CD8-positive, alpha-beta memory T cell (primary cell): ENCODE measurements around the gene DND1. TPM values are rescaled to one million over a fixed set of nuclear protein-coding genes. Genes with fewer than 3 reads are reported as not detected.
"Not testable (repeated sequence)": the region's sequence is repeated elsewhere in the genome, so short reads cannot be mapped to it uniquely, and the experiment has no call there.

ENCODE experiments used
- CTCF ChIA-PET: fragments of 350-600 bp; sonication (Branson Sonifier 250); formaldehyde crosslinking; loops from one replicate; lab custom pipeline; 2021; ENCODE audit warnings: antibody characterized with exemption; lab: Charles Lee
- POLR2A ChIA-PET: fragments of 350-600 bp; sonication (Branson Sonifier 250); formaldehyde crosslinking; loops from one replicate; lab custom pipeline; 2021; ENCODE audit warnings: antibody characterized with exemption; lab: Charles Lee
- DNase-seq, 5 donors: peaks; one replicate each; pipeline versions ENCODE4 v3.0.0 to v3.0.0-alpha.2; 2020 to 2022; ENCODE audit warnings: mixed read lengths in 1 of 5
- H3K27ac ChIP-seq: one replicate; pipeline ENCODE4 v1.7.0; 2013; ENCODE audit warnings: low read depth, mild to moderate bottlenecking, low read length, moderate library complexity
- H3K27me3 ChIP-seq: 2 replicates; pipeline ENCODE4 v1.7.0; 2013; ENCODE audit warnings: low read length, mild to moderate bottlenecking; ENCODE audit not compliant: insufficient read depth, poor library complexity, severe bottlenecking
- H3K36me3 ChIP-seq: 2 replicates; pipeline ENCODE4 v1.7.0; 2013; ENCODE audit warnings: mild to moderate bottlenecking, low read length, moderate library complexity; ENCODE audit not compliant: insufficient read depth
- H3K4me1 ChIP-seq: 2 replicates; pipeline ENCODE4 v1.7.0; 2013; ENCODE audit warnings: mild to moderate bottlenecking, low read length, moderate library complexity; ENCODE audit not compliant: insufficient read depth
- H3K4me3 ChIP-seq: 2 replicates; pipeline ENCODE4 v1.7.0; 2013; ENCODE audit warnings: mild to moderate bottlenecking, low read length
- H3K9me3 ChIP-seq: 2 replicates; pipeline ENCODE4 v1.7.0; 2013; ENCODE audit warnings: mild to moderate bottlenecking, low read length
- H3K27ac Mint-ChIP-seq, 8 donors: one replicate each; pipeline ENCODE4 v1.8.0; 2020 to 2021; ENCODE audit warnings: mixed read lengths in 8 of 8, mild to moderate bottlenecking in 6 of 8, inconsistent platforms in 3 of 8, moderate library complexity in 3 of 8
- H3K27me3 Mint-ChIP-seq, 2 donors: one replicate each; pipeline ENCODE4 v1.8.0; 2020 to 2021; ENCODE audit warnings: mixed read lengths in 2 of 2, mild to moderate bottlenecking in 1 of 2, moderate library complexity in 1 of 2
- H3K36me3 Mint-ChIP-seq, 3 donors: one replicate each; pipeline ENCODE4 v1.8.0; 2020 to 2021; ENCODE audit warnings: mixed read lengths in 3 of 3, inconsistent platforms in 1 of 3, mild to moderate bottlenecking in 1 of 3
- H3K4me1 Mint-ChIP-seq, 3 donors: one replicate each; pipeline ENCODE4 v1.8.0; 2020 to 2021; ENCODE audit warnings: mixed read lengths in 3 of 3, inconsistent platforms in 1 of 3, mild to moderate bottlenecking in 1 of 3
- H3K4me3 Mint-ChIP-seq, 7 donors: one replicate each; pipeline ENCODE4 v1.8.0; 2020 to 2021; ENCODE audit warnings: mixed read lengths in 7 of 7, mild to moderate bottlenecking in 6 of 7, moderate library complexity in 4 of 7, inconsistent platforms in 2 of 7
- H3K9me3 Mint-ChIP-seq, 5 donors: one replicate each; pipeline ENCODE4 v1.8.0; 2020 to 2022; ENCODE audit warnings: mixed read lengths in 5 of 5, mild to moderate bottlenecking in 3 of 5, moderate library complexity in 2 of 5, inconsistent platforms in 1 of 5
- polyA plus RNA-seq: library from polyadenylated mRNA; unstranded; fragments of 300-500 nt; fragmentation: Illumina TruSeq; gene quantifications from one replicate; pipeline ENCODE4 v1.2.3, GENCODE V29; 2021
- total RNA-seq, 2 experiments: library from RNA; stranded (reverse); gene quantifications; one replicate each; pipeline ENCODE4 v1.2.3, GENCODE V29; 2021

DND1 gene
- total and polyA plus RNA-seq, 3 experiments from 2014 or later, result 2.3 to 2.9 TPM; not detected in 1

GRCh38 chr5:140672455-140673186 is 755 bp downstream of the DND1 start:
- H3K4me1 Mint-ChIP-seq, result peaks cover 5 to 10% (median 7%) of the 10 kb centered on the region in 3 donors
- H3K4me3 Mint-ChIP-seq, result no peak overlapping the region
- H3K27me3 Mint-ChIP-seq, result peaks cover 0 to 2% of the 10 kb centered on the region in 2 donors
- peak overlapping the region in 1 of 8 donors; percentile 75 for H3K27ac Mint-ChIP-seq
- H3K4me3 ChIP-seq, result no peak overlapping the region
- no peaks in the 10 kb centered on the region for H3K9me3 ChIP-seq
- peaks cover 14 to 89% (median 18%) of the 10 kb centered on the region in 3 donors for H3K36me3 Mint-ChIP-seq
- H3K9me3 Mint-ChIP-seq, result no peaks in the 10 kb centered on the region
- DNase-seq, result peak in 1 of 5 donors; percentile 51
- no peaks in the 10 kb centered on the region for H3K4me1 ChIP-seq
- ChIA-PET CTCF (no interaction called here), POLR2A (interaction anchor here (1.2 kb wide), 1 partner anchor 25 kb away, joined by 5 read pairs; the partner anchor contains the start of genes IK and NDUFA2)
- H3K27ac ChIP-seq, result no peak overlapping the region
- H3K36me3 ChIP-seq, result peaks cover 46% of the 10 kb centered on the region
- no peaks in the 10 kb centered on the region for H3K27me3 ChIP-seq

GRCh38 chr5:140671472-140672125 is 1.8 kb downstream of the DND1 start:
- H3K4me1 Mint-ChIP-seq, result peaks cover 15 to 20% (median 18%) of the 10 kb centered on the region in 3 donors
- no peaks in the 10 kb centered on the region for H3K9me3 ChIP-seq
- H3K36me3 ChIP-seq, result peaks cover 38% of the 10 kb centered on the region
- peaks cover 11 to 89% (median 16%) of the 10 kb centered on the region in 3 donors for H3K36me3 Mint-ChIP-seq
- no peak overlapping the region for H3K4me3 ChIP-seq
- no peak overlapping the region for H3K4me3 Mint-ChIP-seq
- H3K27ac Mint-ChIP-seq, result peak overlapping the region in 2 of 8 donors; percentile 34 to 52
- POLR2A ChIA-PET, result no interaction called here
- H3K27ac ChIP-seq, result no peak overlapping the region
- H3K4me1 ChIP-seq, result peaks cover 6% of the 10 kb centered on the region
- no peaks in the 10 kb centered on the region for H3K27me3 ChIP-seq
- CTCF ChIA-PET, result interaction anchor here (1.4 kb wide), 1 partner anchor 309 kb away, joined by 3 read pairs; no protein-coding TSS in a partner anchor
- no peak for DNase-seq
- no peaks in the 10 kb centered on the region for H3K9me3 Mint-ChIP-seq
- peaks cover 0 to 2% of the 10 kb centered on the region in 2 donors for H3K27me3 Mint-ChIP-seq

GRCh38 chr5:140671035-140671434 is 2.3 kb downstream of the DND1 start:
- CTCF ChIA-PET, result interaction anchor here (1.4 kb wide), 1 partner anchor 308 kb away, joined by 3 read pairs; no protein-coding TSS in a partner anchor
- H3K4me3 ChIP-seq, H3K9me3 Mint-ChIP-seq, DNase-seq, H3K27me3 ChIP-seq, H3K4me3 Mint-ChIP-seq, H3K27ac ChIP-seq, POLR2A ChIA-PET, H3K9me3 ChIP-seq, H3K27me3 Mint-ChIP-seq: not testable (repeated sequence)
- Mint-ChIP-seq H3K27ac (peak overlapping the region in 1 of 8 donors; percentile 60), H3K4me1 (peaks cover 20 to 26% (median 22%) of the 10 kb centered on the region in 3 donors), H3K36me3 (peaks cover 13 to 86% (median 14%) of the 10 kb centered on the region in 3 donors)
- Histone ChIP-seq H3K4me1 (peaks cover 12% of the 10 kb centered on the region), H3K36me3 (peaks cover 33% of the 10 kb centered on the region)

- no peaks in the 10 kb centered on the region for H3K9me3 ChIP-seq
- H3K27ac ChIP-seq, result peak within 1 kb of the TSS; percentile 91
- H3K4me3 ChIP-seq, result peak within 1 kb of the TSS; percentile 84
- H3K27ac Mint-ChIP-seq, result peak within 1 kb of the TSS; percentile 97 to 100 (median 99)
- H3K4me3 Mint-ChIP-seq, result peak within 1 kb of the TSS; percentile 93 to 100 (median 98)
- CTCF ChIA-PET, result interaction anchor here (0.8 to 1.4 kb wide), 4 partner anchors 25 to 263 kb away, joined by 3 read pairs; partner anchors contain the start of genes ANKHD1 and TMCO6
- H3K27me3 Mint-ChIP-seq, result peaks cover 0 to 1% of the 10 kb centered on the region in 2 donors
- no peaks in the 10 kb centered on the region for H3K27me3 ChIP-seq
- H3K36me3 ChIP-seq, result peaks cover 48% of the 10 kb centered on the region
- POLR2A ChIA-PET, result interaction anchor here (0.8 to 3.9 kb wide), 4 partner anchors 11 to 262 kb away, joined by 3 to 16 read pairs (median 4); partner anchors contain the start of genes ANKHD1, IK, NDUFA2 and ZMAT2
- H3K36me3 Mint-ChIP-seq, result peaks cover 0 to 83% (median 20%) of the 10 kb centered on the region in 3 donors
- peak; percentile 94 to 97 (median 95) for DNase-seq
- H3K4me1 Mint-ChIP-seq, result peaks cover 33 to 41% (median 39%) of the 10 kb centered on the region in 3 donors
- no peaks in the 10 kb centered on the region for H3K9me3 Mint-ChIP-seq
- H3K4me1 ChIP-seq, result peaks cover 24% of the 10 kb centered on the region
Observed at GRCh38 chr5:140664359-140665119, 8.8 kb downstream of the DND1 start, which contains the start of gene WDR55. WDR55 (plus strand) TSS chr5:140664904; CDS start chr5:140664913, 9 bp downstream.

- no peaks in the 10 kb centered on the region for H3K9me3 Mint-ChIP-seq
- peak overlapping the region; percentile 84 for H3K4me3 ChIP-seq
- H3K36me3 Mint-ChIP-seq, result peaks cover 1 to 83% (median 22%) of the 10 kb centered on the region in 3 donors
Observed at GRCh38 chr5:140664030-140664358, 9.4 kb downstream of the DND1 start.

GRCh38 chr5:140660371-140660770 is 13.0 kb downstream of the DND1 start:
- H3K27me3 ChIP-seq, H3K27me3 Mint-ChIP-seq, H3K4me1 ChIP-seq, H3K4me3 Mint-ChIP-seq, H3K9me3 Mint-ChIP-seq, H3K27ac ChIP-seq, H3K9me3 ChIP-seq, CTCF ChIA-PET, DNase-seq, H3K4me3 ChIP-seq, POLR2A ChIA-PET: not testable (repeated sequence)
- Mint-ChIP-seq H3K27ac (peak overlapping the region in 4 of 8 donors; percentile 4 to 70 (median 62)), H3K36me3 (peaks cover 4 to 83% (median 29%) of the 10 kb centered on the region in 3 donors), H3K4me1 (peaks cover 11 to 16% (median 12%) of the 10 kb centered on the region in 3 donors)
- peaks cover 66% of the 10 kb centered on the region for H3K36me3 ChIP-seq

More at GRCh38 chr5:140664030-140664358, 9.4 kb downstream of the DND1 start:
- CTCF ChIA-PET, result interaction anchor here (0.8 to 1.4 kb wide), 3 partner anchors 25 to 263 kb away, joined by 3 read pairs; partner anchors contain the start of genes ANKHD1 and TMCO6
- H3K27ac ChIP-seq, result peak overlapping the region; percentile 91
- peaks cover 0 to 1% of the 10 kb centered on the region in 2 donors for H3K27me3 Mint-ChIP-seq
- H3K4me1 ChIP-seq, result peaks cover 24% of the 10 kb centered on the region
- peaks cover 33 to 41% (median 39%) of the 10 kb centered on the region in 3 donors for H3K4me1 Mint-ChIP-seq
- DNase-seq, result no peak
- peak overlapping the region; percentile 97 to 100 (median 99) for H3K27ac Mint-ChIP-seq
- POLR2A ChIA-PET, result interaction anchor here (0.8 to 3.9 kb wide), 4 partner anchors 11 to 262 kb away, joined by 3 to 16 read pairs (median 4); partner anchors contain the start of genes ANKHD1, IK, NDUFA2 and ZMAT2
- H3K36me3 ChIP-seq, result peaks cover 52% of the 10 kb centered on the region
- H3K4me3 Mint-ChIP-seq, result peak overlapping the region; percentile 93 to 100 (median 98)
- H3K9me3 ChIP-seq, result no peaks in the 10 kb centered on the region
- H3K27me3 ChIP-seq, result no peaks in the 10 kb centered on the region

GRCh38 chr5:140658870-140659269 is 14.5 kb downstream of the DND1 start:
- CTCF ChIA-PET, result no interaction called here
- H3K36me3 Mint-ChIP-seq, result peaks cover 9 to 87% (median 35%) of the 10 kb centered on the region in 3 donors
- peak overlapping the region in 3 of 8 donors; percentile 10 to 82 (median 70) for H3K27ac Mint-ChIP-seq

More at GRCh38 chr5:140658870-140659269, 14.5 kb downstream of the DND1 start:
- H3K4me3 ChIP-seq, result no peak overlapping the region
- Mint-ChIP-seq H3K4me3 (peak overlapping the region in 1 of 7 donors; percentile 6), H3K27me3 (no peaks in the 10 kb centered on the region), H3K9me3 (no peaks in the 10 kb centered on the region), H3K4me1 (peaks cover 3 to 13% (median 6%) of the 10 kb centered on the region in 3 donors)
- DNase-seq, result no peak
- peaks cover 81% of the 10 kb centered on the region for H3K36me3 ChIP-seq
- POLR2A ChIA-PET, result no interaction called here
- no peaks in the 10 kb centered on the region for H3K27me3 ChIP-seq
- no peak overlapping the region for H3K27ac ChIP-seq
- no peaks in the 10 kb centered on the region for H3K9me3 ChIP-seq
- no peaks in the 10 kb centered on the region for H3K4me1 ChIP-seq
